Measurements from ENCODE around the gene LDLRAD4. TPM values are rescaled to one million over a fixed set of nuclear protein-coding genes. Genes with fewer than 3 reads are reported as not detected.

Gene LDLRAD4
- total and polyA plus RNA-seq, 9 of the 15 experiments (the other 6 are each of a cell fraction or from before 2014, with no cell fraction given), result 0.01 TPM; not detected in 8

DNA sequence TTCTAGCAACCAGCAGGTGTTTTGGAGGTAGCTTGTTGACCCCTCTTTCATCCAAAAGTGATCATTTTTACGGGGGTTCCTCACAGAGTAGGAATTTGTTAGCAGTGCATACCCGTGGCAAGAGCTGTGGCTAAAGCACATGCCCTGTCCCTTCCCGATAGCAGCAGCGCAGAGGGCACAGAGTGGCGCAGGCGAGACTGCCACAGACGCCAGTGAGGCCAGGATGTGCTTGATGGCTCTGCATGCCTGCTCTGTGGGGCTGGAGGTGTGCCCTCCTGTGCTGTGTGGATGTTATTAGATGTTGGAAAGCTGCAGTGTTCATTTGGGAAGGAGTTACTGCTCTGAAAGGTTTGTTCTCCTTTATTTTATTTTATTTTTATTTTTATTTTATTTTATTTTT is 354.2 kb downstream of the LDLRAD4 start:
- FAIRE-seq (no peak), DNase-seq (ENCODE audit: extremely low read depth in 1 of 4, low spot score in 3 of 4) (no peak), ATAC-seq (no peak; the same call in 2 of the 3 replicates)
- Histone ChIP-seq H3K4me3 (no peak overlapping the region), H3K9ac (ENCODE audit: insufficient read depth in 1 of 2, low read depth in 2 of 2, low read length in 2 of 2) (no peak overlapping the region), H3K27me3 (ENCODE audit: control insufficient read depth in 2 of 2, insufficient read depth in 2 of 2, low read length in 2 of 2) (peaks cover 15 to 29% of the 10 kb centered on the region in 2 experiments; a peak in 3 of 5 replicates), H3K27ac (ENCODE audit: extremely low read depth, low read depth, low read length) (no peak overlapping the region), H3K36me3 (ENCODE audit: control insufficient read depth, insufficient read depth, low read length) (no peaks in the 10 kb centered on the region), H2AFZ (ENCODE audit: low read depth, low read length) (no peak overlapping the region), H4K20me1 (replicated peaks; ENCODE audit: control insufficient read depth, insufficient read depth, low read length) (0 out of 2 replicates have a peak, but pooled peaks cover 3% of the 10 kb centered on the region), H3K4me2 (ENCODE audit: insufficient read depth, low read length) (no peak overlapping the region), H3K9me1 (ENCODE audit: control insufficient read depth, insufficient read depth, low read length) (no peaks in the 10 kb centered on the region), H3K4me1 (replicated peaks in 1 of 2; ENCODE audit: control insufficient read depth in 2 of 2, insufficient read depth in 2 of 2, low read length in 2 of 2) (no peaks in the 10 kb centered on the region), H3K9me3 (replicated peaks; ENCODE audit: control insufficient read depth, insufficient read depth, low read depth, low read length) (no peaks in the 10 kb centered on the region), H3K79me2 (ENCODE audit: control insufficient read depth, insufficient read depth, low read length) (no peaks in the 10 kb centered on the region)
- no TSS peak for BruUV-seq (replicated peaks)
- 2% methylated on average over 7 of the region's 7 CpGs for WGBS (ENCODE audit: insufficient coverage, low coverage, missing lambda C conversion rate)
- CTCF ChIA-PET (ENCODE audit: low intra/inter-chr PET ratio), result no interaction called here
- in situ Hi-C loops (cut with MboI), result no loop called here
- POLR2A ChIA-PET, result no interaction called here
- intact Hi-C loops (cut with micrococcal nuclease), result no loop called here
- TF ChIP-seq, protein P1, sequence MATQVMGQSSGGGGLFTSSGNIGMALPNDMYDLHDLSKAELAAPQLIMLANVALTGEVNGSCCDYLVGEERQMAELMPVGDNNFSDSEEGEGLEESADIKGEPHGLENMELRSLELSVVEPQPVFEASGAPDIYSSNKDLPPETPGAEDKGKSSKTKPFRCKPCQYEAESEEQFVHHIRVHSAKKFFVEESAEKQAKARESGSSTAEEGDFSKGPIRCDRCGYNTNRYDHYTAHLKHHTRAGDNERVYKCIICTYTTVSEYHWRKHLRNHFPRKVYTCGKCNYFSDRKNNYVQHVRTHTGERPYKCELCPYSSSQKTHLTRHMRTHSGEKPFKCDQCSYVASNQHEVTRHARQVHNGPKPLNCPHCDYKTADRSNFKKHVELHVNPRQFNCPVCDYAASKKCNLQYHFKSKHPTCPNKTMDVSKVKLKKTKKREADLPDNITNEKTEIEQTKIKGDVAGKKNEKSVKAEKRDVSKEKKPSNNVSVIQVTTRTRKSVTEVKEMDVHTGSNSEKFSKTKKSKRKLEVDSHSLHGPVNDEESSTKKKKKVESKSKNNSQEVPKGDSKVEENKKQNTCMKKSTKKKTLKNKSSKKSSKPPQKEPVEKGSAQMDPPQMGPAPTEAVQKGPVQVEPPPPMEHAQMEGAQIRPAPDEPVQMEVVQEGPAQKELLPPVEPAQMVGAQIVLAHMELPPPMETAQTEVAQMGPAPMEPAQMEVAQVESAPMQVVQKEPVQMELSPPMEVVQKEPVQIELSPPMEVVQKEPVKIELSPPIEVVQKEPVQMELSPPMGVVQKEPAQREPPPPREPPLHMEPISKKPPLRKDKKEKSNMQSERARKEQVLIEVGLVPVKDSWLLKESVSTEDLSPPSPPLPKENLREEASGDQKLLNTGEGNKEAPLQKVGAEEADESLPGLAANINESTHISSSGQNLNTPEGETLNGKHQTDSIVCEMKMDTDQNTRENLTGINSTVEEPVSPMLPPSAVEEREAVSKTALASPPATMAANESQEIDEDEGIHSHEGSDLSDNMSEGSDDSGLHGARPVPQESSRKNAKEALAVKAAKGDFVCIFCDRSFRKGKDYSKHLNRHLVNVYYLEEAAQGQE (IDR thresholded peaks at IDR 0.05; ENCODE audit: borderline replicate concordance), result no peak
- TF ChIP-seq, protein P1 (CRISPR knock-in tag; IDR thresholded peaks at IDR 0.05; ENCODE audit: low read depth), result no peak
- TF ChIP-seq ZNF431 (CRISPR knock-in tag; IDR thresholded peaks at IDR 0.05), result no peak
- no peak for TF ChIP-seq MECOM (CRISPR knock-in tag; IDR thresholded peaks at IDR 0.05)
- TF ChIP-seq ZNF696 (CRISPR knock-in tag; conservative IDR thresholded peaks at IDR 0.05), result no peak
- TF ChIP-seq DMBX1 (CRISPR knock-in tag; IDR thresholded peaks at IDR 0.05; ENCODE audit: borderline replicate concordance), result no peak
- no peak for TF ChIP-seq CEBPG (CRISPR knock-in tag; IDR thresholded peaks at IDR 0.05)
- TF ChIP-seq CEBPG (tag; conservative IDR thresholded peaks at IDR 0.05 in 1 of 2, IDR thresholded peaks at IDR 0.05 in 1 of 2), result no peak
- no peak for TF ChIP-seq SLC30A9 (CRISPR knock-in tag; IDR thresholded peaks at IDR 0.05)
- TF ChIP-seq ZNF764 (CRISPR knock-in tag; IDR thresholded peaks at IDR 0.05; ENCODE audit: low read depth), result no peak
- no peak for TF ChIP-seq HMGXB4 (CRISPR knock-in tag; IDR thresholded peaks at IDR 0.05)
- no peak for TF ChIP-seq ZC3H4 (CRISPR knock-in tag; IDR thresholded peaks at IDR 0.05; ENCODE audit: borderline replicate concordance)
- no peak for TF ChIP-seq ZSCAN29 (IDR thresholded peaks at IDR 0.05)
- no peak for TF ChIP-seq KAT8 (IDR thresholded peaks at IDR 0.05; ENCODE audit: low read depth)
- no peak for TF ChIP-seq ZNF354B (CRISPR knock-in tag; IDR thresholded peaks at IDR 0.05)

Measured in K562 (cell line).